ENCODE measurements around the gene SLC10A3. TPM values are rescaled to one million over a fixed set of nuclear protein-coding genes. Genes with fewer than 3 reads are reported as not detected.

SLC10A3 gene
- total and polyA plus RNA-seq, 2 donors (not counting 3 experiments of a cell fraction or from before 2014, with no cell fraction given), result 21.9 to 22.6 TPM

- Histone ChIP-seq H3K9me1 (replicated peaks; ENCODE audit: control insufficient read depth, extremely low read depth, insufficient read depth, low read length) (no peaks in the 10 kb centered on the region), H3K27ac (ENCODE audit: insufficient read depth, low read depth, low read length) (no peak overlapping the region), H3K79me2 (ENCODE audit: control insufficient read depth, insufficient read depth, low read length) (no peaks in the 10 kb centered on the region), H3K36me3 (ENCODE audit: control insufficient read depth in 2 of 2, extremely low read depth in 1 of 2, insufficient read depth in 2 of 2, low read length in 2 of 2) (peaks cover 0 to 22% of the 10 kb centered on the region in 2 experiments), H3K4me3 (replicated peaks in 1 of 3; ENCODE audit: insufficient read depth in 1 of 3, low read depth in 1 of 3, low read length in 3 of 3) (no peak overlapping the region), H3K9ac (replicated peaks; ENCODE audit: extremely low read depth, insufficient read depth, low read length) (no peak overlapping the region), H4K20me1 (replicated peaks; ENCODE audit: control insufficient read depth, extremely low read depth, insufficient read depth, low read length) (no peaks in the 10 kb centered on the region), H3K9me3 (replicated peaks; ENCODE audit: control insufficient read depth, insufficient read depth, low read length) (no peaks in the 10 kb centered on the region), H2AFZ (ENCODE audit: low read depth, low read length) (no peak overlapping the region), H3K4me2 (ENCODE audit: insufficient read depth, low read length) (no peak overlapping the region), H3K4me1 (ENCODE audit: control insufficient read depth, extremely low read depth, insufficient read depth, low read length) (no peaks in the 10 kb centered on the region), H3K27me3 (ENCODE audit: control insufficient read depth in 2 of 2, insufficient read depth in 2 of 2, low read length in 2 of 2) (no peaks in the 10 kb centered on the region)
- intact Hi-C loops (cut with micrococcal nuclease) (no loop called here), dilution Hi-C loops (cut with MboI; ENCODE audit: extremely low pct_ligation_motif_present, low sequenced_read_pairs) (no loop called here)
- FAIRE-seq, result no peak
- ChIA-PET CTCF (no interaction called here), POLR2A (no interaction called here)
- BruUV-seq (replicated peaks), result no TSS peak
- TF ChIP-seq POLR2AphosphoS5 (IDR thresholded peaks at IDR 0.05; ENCODE audit: insufficient read depth, low read depth, low read length) (no peak), EZH2 (IDR thresholded peaks at IDR 0.05; ENCODE audit: borderline replicate concordance, low read depth, low read length, severe bottlenecking) (no peak), MAX (IDR thresholded peaks at IDR 0.05; ENCODE audit: insufficient read depth, insufficient read length) (no peak), JUN (IDR thresholded peaks at IDR 0.05; ENCODE audit: borderline replicate concordance, insufficient read depth, insufficient read length, low read depth) (no peak), CTCF (IDR thresholded peaks at IDR 0.05; ENCODE audit: extremely low read depth in 1 of 2, insufficient read depth in 1 of 2, low read depth in 1 of 2, low read length in 2 of 2) (no peak), GATA2 (IDR thresholded peaks at IDR 0.05; ENCODE audit: insufficient read depth, insufficient read length, low read depth, low read length) (no peak), FOS (IDR thresholded peaks at IDR 0.05; ENCODE audit: borderline replicate concordance, insufficient read depth, low read length) (no peak), POLR2A (IDR thresholded peaks at IDR 0.05; ENCODE audit: low read depth, low read length) (no peak), MYC (IDR thresholded peaks at IDR 0.05; ENCODE audit: low read depth, low read length) (no peak)
- no peak for DNase-seq (ENCODE audit: low read depth, low spot score)
Measured at GRCh38 chrX:154452823-154453222, 37.6 kb downstream of the SLC10A3 start.
